ENCODE measurements around the gene USF1. TPM values are rescaled to one million over a fixed set of nuclear protein-coding genes. Genes with fewer than 3 reads are reported as not detected.

The USF1 gene
- total and polyA plus RNA-seq, 2 experiments from 2014 or later, result 33.7 to 110 TPM

- no peaks in the 10 kb centered on the region for H3K27me3 ChIP-seq
- DNase-seq (ENCODE audit: low read depth in 1 of 2, low spot score in 1 of 2), result no peak
- TF ChIP-seq CTCF (IDR thresholded peaks at IDR 0.05; ENCODE audit: low read depth, low read length), result no peak
- no peaks in the 10 kb centered on the region for H3K36me3 ChIP-seq
- H3K9me3 ChIP-seq (ENCODE audit: low read depth), result no peaks in the 10 kb centered on the region
- no peaks in the 10 kb centered on the region for H3K4me1 ChIP-seq (ENCODE audit: low read depth)
- no peak overlapping the region for H3K27ac ChIP-seq
- no peak overlapping the region for H3K4me3 ChIP-seq
Measured at GRCh38 chr1:161082483-161082882, 36.7 kb upstream of the USF1 start.

GRCh38 chr1:161081519-161081918, 35.7 kb upstream of the USF1 start:
- no peak overlapping the region for H3K27ac ChIP-seq
- no peak for DNase-seq (ENCODE audit: low read depth in 1 of 2, low spot score in 1 of 2)
- no peaks in the 10 kb centered on the region for H3K27me3 ChIP-seq
- no peak overlapping the region for H3K4me3 ChIP-seq
- H3K9me3 ChIP-seq (ENCODE audit: low read depth), result no peaks in the 10 kb centered on the region
- TF ChIP-seq CTCF (IDR thresholded peaks at IDR 0.05; ENCODE audit: low read depth, low read length), result no peak
- no peaks in the 10 kb centered on the region for H3K36me3 ChIP-seq
- no peaks in the 10 kb centered on the region for H3K4me1 ChIP-seq (ENCODE audit: low read depth)

GRCh38 chr1:161080441-161081405, 34.9 kb upstream of the USF1 start:
- H3K4me1 ChIP-seq (ENCODE audit: low read depth), result no peaks in the 10 kb centered on the region
- H3K4me3 ChIP-seq, result no peak overlapping the region
- peak in 1 of 2 donors; percentile 29 for DNase-seq (ENCODE audit: low read depth in 1 of 2, low spot score in 1 of 2)
- H3K36me3 ChIP-seq, result no peaks in the 10 kb centered on the region
- no peak for TF ChIP-seq CTCF (IDR thresholded peaks at IDR 0.05; ENCODE audit: low read depth, low read length)
- no peaks in the 10 kb centered on the region for H3K9me3 ChIP-seq (ENCODE audit: low read depth)
- H3K27ac ChIP-seq, result no peak overlapping the region
- no peaks in the 10 kb centered on the region for H3K27me3 ChIP-seq

- peak in 1 of 2 donors; percentile 40 for DNase-seq (ENCODE audit: low read depth in 1 of 2, low spot score in 1 of 2)
Measured at GRCh38 chr1:161079436-161080110, 33.8 kb upstream of the USF1 start.

GRCh38 chr1:161077426-161077825, 31.6 kb upstream of the USF1 start:
- H3K9me3 ChIP-seq (ENCODE audit: low read depth), result no peaks in the 10 kb centered on the region
- no peak overlapping the region for H3K27ac ChIP-seq
- no peak for TF ChIP-seq CTCF (IDR thresholded peaks at IDR 0.05; ENCODE audit: low read depth, low read length)
- no peak for DNase-seq (ENCODE audit: low read depth in 1 of 2, low spot score in 1 of 2)
- no peak overlapping the region for H3K4me3 ChIP-seq
- no peaks in the 10 kb centered on the region for H3K27me3 ChIP-seq
- H3K36me3 ChIP-seq, result no peaks in the 10 kb centered on the region
- no peaks in the 10 kb centered on the region for H3K4me1 ChIP-seq (ENCODE audit: low read depth)

More at GRCh38 chr1:161079436-161080110, 33.8 kb upstream of the USF1 start:
- peak; percentile 5 for TF ChIP-seq CTCF (IDR thresholded peaks at IDR 0.05; ENCODE audit: low read depth, low read length)
- Histone ChIP-seq H3K4me1 (ENCODE audit: low read depth) (no peaks in the 10 kb centered on the region), H3K9me3 (ENCODE audit: low read depth) (no peaks in the 10 kb centered on the region), H3K36me3 (no peaks in the 10 kb centered on the region), H3K27ac (no peak overlapping the region), H3K4me3 (no peak overlapping the region), H3K27me3 (no peaks in the 10 kb centered on the region)
